GM23338 (cell line): ENCODE data around the gene C1orf198. TPM values are rescaled to one million over a fixed set of nuclear protein-coding genes. Genes with fewer than 3 reads are reported as not detected.

Experiments used
- ATAC-seq: fragments of 200-7000 bp; cut with Tn5 transposase; 3 replicates; pipeline ENCODE4 v1.9.1; 2020
- DNase-seq: peaks from one replicate; pipeline ENCODE4 v3.0.0-alpha.2; 2015; ENCODE audit warnings: low spot score
- H2AFZ ChIP-seq: fragments of 200-600 bp; sonication (generic); 2 replicates; pipeline ENCODE4 v1.8.0; 2016; ENCODE audit warnings: antibody characterized with exemption, mild to moderate bottlenecking, moderate library complexity
- H3F3A ChIP-seq: fragments of 200-600 bp; sonication (generic); replicated peaks from 2 replicates; pipeline ENCODE4 v1.8.0; 2017; ENCODE audit warnings: antibody characterized with exemption, mixed run types, low read depth
- H3K27ac ChIP-seq: fragments of 200-600 bp; sonication (generic); 2 replicates; pipeline ENCODE4 v1.6.1; 2016; ENCODE audit warnings: low read depth
- H3K27me3 ChIP-seq: fragments of 200-600 bp; sonication (generic); 2 replicates; pipeline ENCODE4 v1.8.0; 2016; ENCODE audit warnings: mild to moderate bottlenecking, mixed run types, moderate library complexity; ENCODE audit not compliant: insufficient read depth
- H3K36me3 ChIP-seq: fragments of 200-600 bp; sonication (generic); 2 replicates; pipeline ENCODE4 v1.8.0; 2016; ENCODE audit warnings: mild to moderate bottlenecking; ENCODE audit not compliant: insufficient read depth
- H3K4me1 ChIP-seq: fragments of 200-600 bp; sonication (generic); 2 replicates; pipeline ENCODE4 v1.8.0; 2016; ENCODE audit warnings: mild to moderate bottlenecking, moderate library complexity; ENCODE audit not compliant: insufficient read depth
- H3K4me2 ChIP-seq: fragments of 200-600 bp; sonication (generic); 2 replicates; pipeline ENCODE4 v1.7.1; 2017; ENCODE audit warnings: mixed run types
- H3K4me3 ChIP-seq: fragments of 200-600 bp; sonication (generic); 2 replicates; pipeline ENCODE4 v1.6.1; 2016; ENCODE audit warnings: mixed run types
- H3K79me2 ChIP-seq: fragments of 200-600 bp; sonication (generic); replicated peaks from 2 replicates; pipeline ENCODE4 v1.8.0; 2017; ENCODE audit warnings: mild to moderate bottlenecking; ENCODE audit not compliant: insufficient read depth
- H3K9me2 ChIP-seq: fragments of 200-600 bp; sonication (generic); 2 replicates; pipeline ENCODE4 v1.8.0; 2017; ENCODE audit not compliant: insufficient read depth
- H4K20me1 ChIP-seq: fragments of 200-600 bp; sonication (generic); replicated peaks from 2 replicates; pipeline ENCODE4 v1.8.0; 2017; ENCODE audit warnings: mild to moderate bottlenecking; ENCODE audit not compliant: insufficient read depth
- H3K27ac Mint-ChIP-seq: 2 replicates; pipeline ENCODE4 v1.8.0; 2020; ENCODE audit warnings: inconsistent platforms, mild to moderate bottlenecking, moderate library complexity, mixed read lengths
- H3K27me3 Mint-ChIP-seq: 3 replicates; pipeline ENCODE4 v1.8.0; 2022; ENCODE audit warnings: low read depth, mild to moderate bottlenecking, moderate library complexity, mixed read lengths, inconsistent platforms; ENCODE audit not compliant: insufficient read depth, poor library complexity
- H3K36me3 Mint-ChIP-seq: 3 replicates; pipeline ENCODE4 v1.8.0; 2021; ENCODE audit warnings: low read depth, mild to moderate bottlenecking, inconsistent platforms, moderate library complexity, mixed read lengths
- H3K4me1 Mint-ChIP-seq: 3 replicates; pipeline ENCODE4 v1.8.0; 2020; ENCODE audit warnings: mild to moderate bottlenecking, inconsistent platforms, mixed read lengths
- H3K4me3 Mint-ChIP-seq: 3 replicates; pipeline ENCODE4 v1.8.0; 2021; ENCODE audit warnings: moderate library complexity, mild to moderate bottlenecking, inconsistent platforms, mixed read lengths
- H3K9me3 Mint-ChIP-seq: 3 replicates; pipeline ENCODE4 v1.8.0; 2020; ENCODE audit warnings: moderate library complexity, mild to moderate bottlenecking, inconsistent platforms, mixed read lengths
- CREB1 ChIP-seq: fragments of 250-450 bp; sonication (Bioruptor Pico); IDR thresholded peaks from 2 replicates; pipeline ENCODE4 v1.5.0; 2020; ENCODE audit warnings: low read depth, mild to moderate bottlenecking, moderate library complexity
- ETS1 ChIP-seq: IDR thresholded peaks from 2 replicates; pipeline ENCODE4 v1.6.1; 2016; ENCODE audit warnings: antibody characterized with exemption
- EZH2phosphoT487 ChIP-seq: fragments of 200-600 bp; sonication (generic); IDR thresholded peaks from one replicate; pipeline ENCODE4 v1.8.1; 2018; ENCODE audit warnings: antibody characterized with exemption; ENCODE audit not compliant: unreplicated experiment
- JUNB ChIP-seq: IDR thresholded peaks from one replicate; pipeline ENCODE4 v1.6.1; 2016; ENCODE audit warnings: antibody characterized with exemption; ENCODE audit not compliant: unreplicated experiment
- NANOG ChIP-seq: IDR thresholded peaks from 2 replicates; pipeline ENCODE4 v1.6.1; 2016; ENCODE audit warnings: antibody characterized with exemption, borderline replicate concordance
- STAT1 ChIP-seq: IDR thresholded peaks from one replicate; pipeline ENCODE4 v1.6.1; 2016; ENCODE audit warnings: antibody characterized with exemption; ENCODE audit not compliant: unreplicated experiment
- ZNF114 ChIP-seq: fragments of 250-450 bp; sonication (Bioruptor Pico); IDR thresholded peaks from 2 replicates; pipeline ENCODE4 v1.5.0; 2020; ENCODE audit warnings: mild to moderate bottlenecking, moderate library complexity
- ZNF462 ChIP-seq: fragments of 250-450 bp; sonication (Bioruptor Pico); IDR thresholded peaks from 2 replicates; pipeline ENCODE4 v1.5.0; 2020; ENCODE audit warnings: mild to moderate bottlenecking, moderate library complexity
- polyA plus RNA-seq: library from polyadenylated mRNA; unstranded; fragments of >200 nt; fragmentation: Nextera tagmentation; extraction: Ambion mirVana; gene quantifications from 2 replicates; pipeline ENCODE4 v1.2.1, GENCODE V29; 2016
- total RNA-seq: library from RNA; depleted of rRNA; stranded (reverse); fragments of >200 nt; shearing (Covaris generic); gene quantifications from 2 replicates; pipeline ENCODE4 v1.2.3, GENCODE V29; 2014

C1orf198 gene
- total and polyA plus RNA-seq, 2 experiments from 2014 or later = 14.9 to 46.6 TPM

DNA sequence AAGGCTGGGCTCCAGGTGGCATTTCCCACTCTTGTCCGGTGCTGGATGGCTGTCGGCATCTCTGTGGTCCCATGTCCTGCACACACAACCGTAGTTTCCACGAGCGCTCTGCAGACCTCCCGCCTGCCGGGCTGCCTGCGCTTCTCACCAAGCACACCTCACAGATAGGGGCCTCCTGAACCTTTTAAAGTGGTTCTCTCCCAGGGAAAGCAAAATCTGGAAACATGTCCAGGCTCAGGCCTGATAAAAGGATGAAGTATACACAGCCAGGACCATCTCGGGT lies 74.9 kb downstream of the C1orf198 start:
- DNase-seq = no peak
- peaks cover 8% of the 10 kb centered on the region for H3K27me3 Mint-ChIP-seq
- Histone ChIP-seq H3K36me3 (no peaks in the 10 kb centered on the region), H2AFZ (no peak overlapping the region), H3K79me2 (no peaks in the 10 kb centered on the region), H3K4me3 (no peak overlapping the region), H3K27me3 (peaks cover 30% of the 10 kb centered on the region), H3K4me1 (no peaks in the 10 kb centered on the region), H3F3A (no peaks in the 10 kb centered on the region), H3K4me2 (no peak overlapping the region), H3K9me2 (no peaks in the 10 kb centered on the region), H4K20me1 (no peaks in the 10 kb centered on the region), H3K27ac (no peak overlapping the region)
- H3K4me1 Mint-ChIP-seq = peaks cover 2% of the 10 kb centered on the region
- H3K9me3 Mint-ChIP-seq = no peaks in the 10 kb centered on the region
- no peak for TF ChIP-seq STAT1
- TF ChIP-seq NANOG = no peak
- TF ChIP-seq ZNF462 = no peak
- TF ChIP-seq ETS1 = no peak
- no peak for TF ChIP-seq EZH2phosphoT487
- TF ChIP-seq JUNB = no peak
- no peak for TF ChIP-seq CREB1
- no peak for TF ChIP-seq ZNF114
- H3K27ac Mint-ChIP-seq = no peak overlapping the region
- no peak overlapping the region for H3K4me3 Mint-ChIP-seq
- H3K36me3 Mint-ChIP-seq = no peaks in the 10 kb centered on the region
- ATAC-seq = no peak
